HG03565 (cell line): ENCODE data around the gene IRF8.
"Not testable (repeated sequence)": the region's sequence is repeated elsewhere in the genome, so short reads cannot be mapped to it uniquely, and the experiment has no call there.

ENCODE experiments used
- ATAC-seq: cut with Tn5 transposase; IDR thresholded peaks from one replicate; pipeline ENCODE4 v1.9.1; 2021; ENCODE audit warnings: mild to moderate bottlenecking, moderate library complexity; ENCODE audit not compliant: unreplicated experiment

IRF8 gene

GRCh38 chr16:85929259-85929721 is 30.3 kb downstream of the IRF8 start:
- no peak for ATAC-seq

GRCh38 chr16:85930301-85930700 is 31.3 kb downstream of the IRF8 start:
- no peak for ATAC-seq

- no peak for ATAC-seq
Observed at GRCh38 chr16:85931596-85932402, 32.8 kb downstream of the IRF8 start.

GRCh38 chr16:85934210-85934609 is 35.2 kb downstream of the IRF8 start:
- no peak for ATAC-seq

GRCh38 chr16:85935391-85935973 is 36.5 kb downstream of the IRF8 start:
- ATAC-seq, result no peak

- peak; percentile 62 for ATAC-seq
Observed at GRCh38 chr16:85935974-85936760, 37.2 kb downstream of the IRF8 start.

GRCh38 chr16:85936816-85937215 is 37.9 kb downstream of the IRF8 start:
- no peak for ATAC-seq

- ATAC-seq, result no peak
Observed at GRCh38 chr16:85940214-85940613, 41.3 kb downstream of the IRF8 start.

GRCh38 chr16:85941863-85942644 is 43.1 kb downstream of the IRF8 start:
- ATAC-seq, result no peak

GRCh38 chr16:85942659-85943058 is 43.7 kb downstream of the IRF8 start:
- ATAC-seq, result not testable (repeated sequence)

GRCh38 chr16:85943711-85944110 is 44.7 kb downstream of the IRF8 start:
- ATAC-seq, result no peak

- ATAC-seq, result no peak
Observed at GRCh38 chr16:85944572-85945423, 45.8 kb downstream of the IRF8 start.

GRCh38 chr16:85945424-85945751 is 46.4 kb downstream of the IRF8 start:
- no peak for ATAC-seq

- ATAC-seq, result no peak
Observed at GRCh38 chr16:85946541-85947124, 47.7 kb downstream of the IRF8 start.

GRCh38 chr16:85947230-85948137 is 48.5 kb downstream of the IRF8 start:
- ATAC-seq, result peak; percentile 60

- peak; percentile 18 for ATAC-seq
Observed at GRCh38 chr16:85948138-85948509, 49.2 kb downstream of the IRF8 start.

GRCh38 chr16:85948616-85949265 is 49.8 kb downstream of the IRF8 start:
- no peak for ATAC-seq
